HG03159 (cell line): Measurements from ENCODE around the gene ATG10.

Experiments
- ATAC-seq: cut with Tn5 transposase; IDR thresholded peaks from one replicate; pipeline ENCODE4 v1.9.1; 2021; ENCODE audit warnings: mild to moderate bottlenecking, moderate library complexity; ENCODE audit not compliant: unreplicated experiment

The ATG10 gene

GRCh38 chr5:82298668-82299067 lies 326.8 kb downstream of the ATG10 start:
- no peak for ATAC-seq

- no peak for ATAC-seq
Measured at GRCh38 chr5:82301190-82301589, 329.4 kb downstream of the ATG10 start.
